ENCODE measurements around the gene SCAI. TPM values are rescaled to one million over a fixed set of nuclear protein-coding genes. Genes with fewer than 3 reads are reported as not detected.
A peak's percentile ranks its signal among the peaks of the same experiment; 100 is the strongest.
"Not testable (repeated sequence)": the region's sequence is repeated elsewhere in the genome, so short reads cannot be mapped to it uniquely, and the experiment has no call there.

SCAI gene
- polyA plus RNA-seq, 5 donors, result 8.1 to 18.1 (median 16.5) TPM

DNA sequence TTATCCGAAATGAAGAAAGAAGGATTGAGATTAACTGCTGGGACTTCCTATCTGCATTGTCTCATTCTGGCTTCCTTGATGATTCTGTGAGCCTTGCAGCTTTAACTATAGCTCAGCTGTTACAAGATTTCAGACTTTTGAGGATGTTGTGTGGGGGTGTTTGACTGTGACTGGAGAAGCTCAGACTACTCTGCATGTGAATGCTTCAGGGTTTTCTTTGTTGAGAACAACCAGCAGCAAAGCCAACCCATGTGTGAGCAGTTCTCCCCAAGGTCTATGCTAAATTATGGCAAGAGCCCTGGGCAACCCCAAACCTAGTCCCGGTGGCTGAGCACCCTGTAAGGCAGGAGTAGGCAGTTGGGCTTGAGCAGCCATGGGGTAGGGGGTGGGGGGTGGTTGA is 8.4 kb upstream of the SCAI start:
- no peak for DNase-seq

DNA sequence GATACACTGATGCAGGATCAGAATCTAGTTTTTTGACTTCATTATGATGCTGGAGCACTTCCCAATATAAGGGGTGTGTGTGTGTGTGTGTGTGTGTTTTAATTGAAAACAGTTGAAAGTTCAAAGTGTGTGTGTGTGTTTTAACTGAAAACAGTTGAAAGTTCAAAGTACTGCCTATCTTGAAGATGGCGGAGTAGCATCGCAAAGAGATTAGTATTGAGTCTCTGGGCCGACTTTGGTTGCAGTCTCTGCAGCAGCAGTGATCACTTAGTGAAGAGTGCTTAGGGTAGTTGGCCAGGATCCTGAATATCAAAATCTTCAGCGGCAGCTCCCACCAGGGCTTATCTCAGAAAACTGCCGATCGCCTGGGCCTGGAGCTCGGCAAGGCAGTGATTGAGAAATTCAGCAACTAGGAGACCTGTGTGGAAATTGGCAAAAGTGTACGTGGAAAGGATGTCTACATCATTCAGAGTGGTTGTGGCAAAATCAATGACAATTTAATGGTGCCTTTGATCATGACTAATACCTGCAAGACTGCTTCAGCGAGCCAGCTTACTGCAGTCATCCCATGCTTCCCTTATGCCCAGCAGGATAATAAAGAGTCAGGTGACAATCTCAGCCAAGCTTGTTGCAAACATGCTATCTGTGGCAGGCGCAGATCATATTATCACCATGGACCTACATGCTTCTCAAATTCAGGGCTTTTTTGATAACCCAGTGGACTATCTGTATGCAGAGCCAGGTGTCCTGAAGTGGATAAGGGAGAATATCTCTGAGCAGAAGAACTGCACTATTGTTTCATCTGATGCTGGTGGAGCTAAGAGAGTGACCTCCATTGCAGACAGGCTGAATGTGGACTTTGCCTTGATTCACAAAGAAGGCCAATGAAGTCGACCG is 7.3 kb upstream of the SCAI start:
- no peak for DNase-seq

DNA sequence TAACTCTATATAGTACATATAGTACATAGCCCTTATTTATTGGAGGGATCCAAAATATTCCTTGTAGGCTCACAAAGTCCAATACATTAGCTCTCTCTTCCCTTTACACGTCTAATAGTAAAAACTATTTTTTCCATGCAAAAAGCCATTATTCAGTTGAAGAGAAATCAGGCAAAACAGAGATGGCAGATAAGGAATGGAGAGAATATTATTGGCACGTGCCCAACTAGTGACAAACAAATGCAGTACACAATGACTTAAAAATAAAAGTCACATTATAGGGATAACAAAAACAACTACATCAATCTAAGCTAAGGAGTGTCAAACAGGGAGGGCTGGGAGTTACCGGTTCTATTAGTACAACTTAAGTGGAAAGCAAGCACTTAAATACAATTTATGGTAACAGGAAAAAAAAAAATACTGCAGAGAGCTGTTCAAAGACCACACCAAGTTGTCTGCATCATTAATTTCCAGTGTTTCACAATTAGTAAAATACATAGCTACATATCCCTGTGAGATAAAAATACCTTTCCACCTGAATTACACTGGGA is 4.1 kb upstream of the SCAI start:
- no peak for DNase-seq

DNA sequence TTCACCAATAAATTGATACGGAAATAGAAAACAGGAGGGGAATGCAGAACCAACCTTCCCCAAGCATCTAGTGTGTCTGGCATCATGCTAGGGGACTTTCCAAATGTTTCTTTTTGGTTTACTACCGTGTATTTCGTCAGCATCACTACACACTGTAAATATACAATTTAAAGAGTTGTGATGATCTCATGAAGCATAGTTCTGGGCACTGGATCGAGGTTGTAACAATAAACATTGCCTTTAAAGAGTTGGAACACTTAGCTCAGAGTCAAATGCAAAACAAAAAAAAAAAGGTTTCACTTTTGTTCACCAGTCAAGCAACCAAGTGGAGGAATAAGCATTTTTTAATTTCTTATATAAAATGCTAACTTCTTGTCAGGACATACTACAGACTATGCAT is 2.9 kb upstream of the SCAI start:
- no peak for DNase-seq

DNA sequence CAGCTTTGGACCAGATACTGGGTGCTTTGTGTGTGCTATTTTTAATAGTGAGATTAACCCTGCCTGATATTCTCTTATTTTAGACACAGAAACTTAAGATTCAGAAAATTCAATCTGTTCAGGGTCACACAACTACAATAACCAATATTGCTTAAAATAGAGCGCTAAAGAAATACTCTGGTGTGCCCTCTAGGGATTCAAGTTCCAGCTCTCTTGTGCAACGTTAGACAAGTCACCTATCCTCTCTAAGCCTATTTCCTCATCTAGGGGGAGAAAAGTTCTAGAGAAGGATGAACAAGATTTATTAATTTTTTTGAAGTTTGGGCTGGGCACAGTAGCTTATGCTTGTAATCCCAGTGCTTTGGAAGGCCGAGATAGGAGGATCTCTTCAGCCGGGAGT is 2.1 kb upstream of the SCAI start:
- no peak for DNase-seq

DNA sequence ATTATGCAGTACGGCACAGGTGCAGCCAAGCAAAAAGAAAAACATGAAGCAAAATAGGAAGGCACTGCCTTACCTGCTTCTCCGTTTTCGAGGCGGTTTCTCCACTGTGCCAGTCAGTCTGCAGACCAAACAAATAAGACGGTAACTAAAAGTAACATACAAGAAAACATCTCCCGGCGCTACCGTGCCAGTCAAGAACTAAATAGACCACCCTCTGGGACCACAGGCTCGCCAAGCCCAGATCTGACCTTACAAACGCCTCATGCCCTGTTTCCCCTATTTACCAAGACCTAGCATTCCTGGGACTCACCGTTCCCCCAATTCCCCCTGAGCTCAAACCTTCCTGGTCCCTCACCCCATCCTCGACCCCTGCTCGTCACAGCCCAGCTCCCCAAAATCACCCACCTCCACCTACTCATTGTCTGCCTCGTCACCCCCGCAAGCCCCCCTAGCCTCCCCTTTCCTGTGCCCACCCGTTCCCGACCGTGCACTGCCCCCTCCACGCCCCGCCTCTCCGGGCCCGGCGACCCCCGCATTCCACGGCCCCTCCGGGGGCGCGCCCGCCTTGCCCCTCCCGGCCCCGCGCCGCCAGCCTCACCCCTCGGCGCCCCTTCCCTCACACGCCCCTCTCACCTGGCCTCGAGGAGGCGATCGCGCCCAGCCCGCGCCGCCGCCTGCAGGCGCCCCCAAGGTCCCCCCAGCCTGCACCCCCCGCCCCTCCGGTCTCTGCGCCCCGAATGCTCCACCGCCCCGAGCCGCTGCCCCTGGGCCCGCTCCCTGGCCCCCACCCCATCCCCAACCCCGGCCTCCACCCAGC is 560 bp downstream of the SCAI start:
- DNase-seq, result no peak

DNA sequence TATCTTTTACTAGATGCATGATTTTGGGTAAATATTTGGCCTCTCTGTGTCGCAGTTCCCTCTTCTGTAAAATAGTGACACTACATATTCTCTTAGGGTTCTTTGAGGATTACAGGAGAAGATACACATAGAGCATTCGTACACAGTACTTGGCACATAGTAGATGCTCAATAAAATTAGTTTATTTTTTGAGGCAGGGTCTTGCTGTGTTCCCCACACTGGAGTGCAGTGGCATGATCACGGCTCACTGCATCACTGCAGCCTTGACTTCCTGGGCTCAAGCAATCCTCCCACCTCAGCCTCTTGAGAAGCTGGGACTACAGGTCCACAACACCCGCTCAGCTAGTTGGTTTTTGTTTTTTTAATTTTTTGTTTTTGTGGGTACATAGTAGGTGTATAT is 1.6 kb downstream of the SCAI start:
- no peak for DNase-seq

DNA sequence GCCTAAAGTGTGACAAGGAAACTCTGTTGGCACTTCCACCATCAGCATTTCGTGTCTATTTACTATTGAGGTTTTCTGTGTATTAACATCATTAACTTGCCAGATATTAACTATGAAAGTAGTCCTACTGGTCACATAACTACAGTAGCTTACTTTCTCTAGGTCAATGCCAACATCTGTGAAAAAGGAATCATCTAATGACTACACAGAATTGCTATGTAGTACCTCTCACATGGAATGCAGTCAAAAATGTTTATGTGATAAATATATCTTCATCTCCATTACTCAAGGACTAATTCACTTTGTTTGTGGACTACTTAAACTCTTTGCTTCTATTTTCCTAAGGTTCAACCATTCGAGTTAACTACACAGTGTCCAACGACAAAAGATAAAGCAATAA is 2.1 kb downstream of the SCAI start:
- no peak for DNase-seq

DNA sequence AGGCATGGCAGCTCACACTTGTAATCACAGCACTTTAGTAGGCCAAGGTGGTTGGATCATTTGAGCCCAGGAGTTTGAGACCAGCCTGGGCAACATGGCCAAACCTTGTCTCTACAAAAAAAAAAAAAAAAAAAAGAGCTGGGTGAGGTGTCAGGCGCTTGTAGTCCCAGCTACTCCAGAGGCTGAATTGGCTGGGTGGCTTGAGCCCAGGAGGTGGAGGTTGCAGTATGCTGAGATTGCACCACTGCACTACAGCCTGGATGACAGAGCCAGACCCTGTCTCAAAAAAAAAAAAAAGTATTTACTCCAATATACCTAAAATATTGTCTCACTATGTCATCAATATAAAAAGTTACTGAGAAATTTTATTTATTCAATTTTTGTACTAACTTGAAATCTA is 2.8 kb downstream of the SCAI start:
- no peak for DNase-seq

DNA sequence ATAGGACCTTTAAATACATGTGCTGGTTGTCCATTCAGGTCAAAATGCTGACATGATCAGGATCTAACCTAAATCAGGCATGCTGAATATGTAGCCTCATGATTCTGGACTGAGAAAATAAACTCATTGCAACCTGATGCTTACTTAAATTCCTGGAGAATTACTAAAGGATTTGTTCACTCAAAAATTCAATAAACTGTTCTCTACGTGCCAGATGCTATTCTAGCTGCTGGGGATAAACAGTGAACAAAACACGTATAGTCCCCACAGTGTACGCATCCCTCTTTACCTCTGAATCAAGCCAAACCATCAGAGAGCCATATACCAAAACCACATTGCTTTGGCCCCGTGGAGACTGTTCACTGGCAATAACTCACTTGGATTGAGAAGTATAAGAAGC is 6.1 kb downstream of the SCAI start:
- DNase-seq, result no peak

DNA sequence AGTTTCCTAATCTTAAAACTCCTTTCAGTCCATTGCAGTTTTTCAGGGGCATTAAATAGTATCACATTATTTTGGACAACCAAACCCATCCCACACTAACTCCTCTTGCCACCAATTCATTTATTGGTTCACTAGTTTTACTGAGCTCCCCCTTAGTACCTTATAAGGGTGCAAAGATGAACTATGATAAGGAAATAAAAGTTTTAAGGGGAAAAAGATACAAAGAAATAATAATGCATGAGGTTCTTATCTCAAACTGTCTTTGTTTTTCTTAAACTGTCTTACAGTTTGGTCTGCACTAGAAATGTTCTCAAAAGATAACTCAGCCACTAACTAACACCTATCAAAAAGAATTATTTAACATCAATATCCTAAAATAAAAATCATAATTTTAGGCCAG is 8.4 kb downstream of the SCAI start:
- DNase-seq, result no peak

DNA sequence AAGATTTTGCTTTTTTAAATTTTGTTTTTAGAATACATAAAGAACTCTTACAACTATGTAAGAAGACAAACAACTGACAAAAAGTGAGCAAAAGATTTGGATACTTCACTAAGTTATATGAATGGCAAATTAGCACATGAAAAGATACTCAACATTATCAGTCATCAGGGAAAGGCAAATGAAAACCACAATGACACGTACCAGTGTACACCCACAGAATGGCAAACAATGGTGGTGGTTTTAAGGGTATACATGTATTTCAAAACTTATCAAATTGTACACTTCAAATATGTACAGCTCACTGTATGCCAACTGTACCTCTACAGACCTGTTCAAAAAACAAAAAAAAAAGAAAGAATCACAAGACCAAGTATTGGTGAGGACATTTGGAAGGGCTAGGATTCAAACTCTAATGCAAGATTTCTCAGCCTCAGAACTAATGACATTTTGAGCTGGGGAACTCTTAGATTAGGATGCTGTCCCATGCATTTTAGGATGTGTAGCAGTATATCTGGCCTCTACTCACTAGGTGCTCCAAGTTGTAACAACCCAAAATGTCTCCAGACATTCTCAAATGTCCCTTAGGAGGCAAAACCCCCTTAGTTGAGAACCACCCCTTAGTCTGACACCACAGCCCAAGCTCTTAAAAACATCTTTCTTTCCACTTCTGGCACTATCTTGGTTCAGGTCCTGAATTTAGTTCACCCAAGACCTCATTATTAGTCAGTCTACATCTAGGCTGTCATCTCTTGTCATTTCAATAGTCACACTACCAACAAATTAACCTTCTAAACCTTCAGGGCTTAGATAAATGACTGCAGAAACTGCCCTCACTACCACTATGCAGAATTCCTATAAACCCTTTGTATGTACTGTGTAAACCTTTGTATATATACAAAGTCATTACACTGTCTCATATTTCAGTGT is 9.7 kb downstream of the SCAI start:
- no peak for DNase-seq

DNA sequence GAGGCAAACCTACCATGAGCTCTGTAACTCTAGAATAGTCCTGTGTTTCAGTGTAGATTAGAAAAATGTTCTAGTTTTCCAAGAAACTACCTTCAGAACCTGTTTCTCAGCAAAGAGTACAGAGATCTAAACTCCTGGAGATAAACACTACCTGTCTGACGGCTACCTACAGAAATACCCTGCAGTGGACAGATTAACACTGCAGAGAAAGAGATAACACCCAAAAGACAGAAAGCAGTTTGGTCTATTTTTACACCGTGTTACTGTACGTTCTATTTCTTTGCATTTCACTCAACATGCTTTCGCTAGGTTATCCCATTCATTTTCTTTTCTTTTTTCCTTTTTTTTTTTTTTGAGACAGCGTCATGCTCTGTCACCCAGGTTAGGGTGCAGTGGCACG is 11.6 kb downstream of the SCAI start:
- DNase-seq, result no peak

DNA sequence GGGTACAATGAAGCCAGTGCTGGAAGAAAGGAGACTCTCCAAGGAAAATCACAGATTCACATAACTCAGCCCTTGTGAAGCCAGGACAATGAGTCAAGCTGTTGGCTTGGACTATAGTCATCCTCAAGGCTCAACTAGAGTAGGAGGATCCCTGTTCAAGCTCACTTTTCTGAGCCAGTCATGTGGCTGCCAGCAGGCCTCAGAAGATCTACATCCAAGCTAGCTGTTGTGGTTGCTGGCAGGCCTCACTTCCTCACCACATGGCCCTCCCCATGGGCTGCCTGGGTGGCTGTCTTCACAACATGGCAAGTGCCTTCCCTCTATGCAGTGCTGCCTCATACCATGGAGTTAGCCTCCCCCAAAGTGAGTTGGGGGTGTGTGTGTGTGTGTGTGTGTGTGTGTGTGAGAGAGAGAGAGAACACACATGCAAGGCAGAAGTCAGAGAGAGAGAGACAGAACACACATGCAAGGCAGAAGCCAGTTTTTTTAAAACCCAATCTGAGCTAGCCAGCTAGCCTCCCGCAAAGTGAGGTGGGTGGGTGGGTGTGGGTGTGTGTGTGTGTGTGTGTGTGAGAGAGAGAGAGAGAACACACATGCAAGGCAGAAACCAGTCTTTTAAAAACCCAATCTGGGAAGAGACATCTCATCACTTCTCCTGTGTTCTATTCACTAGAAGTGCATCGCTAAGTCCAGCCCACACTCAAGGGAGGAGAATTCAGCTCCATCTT is 17.1 kb downstream of the SCAI start:
- peak; percentile 32 for DNase-seq

DNA sequence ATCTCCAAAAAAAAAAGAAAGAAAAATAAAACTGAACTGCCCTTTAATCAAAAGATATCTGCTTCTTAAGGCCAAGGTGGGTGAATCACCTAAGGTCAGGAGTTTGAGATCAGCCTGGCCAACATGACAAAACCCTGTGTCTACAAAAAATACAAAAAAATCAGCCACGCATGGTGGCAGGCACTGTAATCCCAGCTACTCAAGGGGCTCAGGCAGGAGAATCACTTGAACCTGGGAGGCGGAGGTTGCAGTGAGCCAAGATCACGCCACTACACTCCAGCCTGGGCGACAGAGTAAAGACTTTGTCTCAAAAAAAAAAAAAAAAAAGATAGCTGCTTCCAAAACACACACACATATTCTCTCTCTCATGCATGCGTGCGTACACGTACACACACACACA is 17.8 kb downstream of the SCAI start:
- no peak for DNase-seq

DNA sequence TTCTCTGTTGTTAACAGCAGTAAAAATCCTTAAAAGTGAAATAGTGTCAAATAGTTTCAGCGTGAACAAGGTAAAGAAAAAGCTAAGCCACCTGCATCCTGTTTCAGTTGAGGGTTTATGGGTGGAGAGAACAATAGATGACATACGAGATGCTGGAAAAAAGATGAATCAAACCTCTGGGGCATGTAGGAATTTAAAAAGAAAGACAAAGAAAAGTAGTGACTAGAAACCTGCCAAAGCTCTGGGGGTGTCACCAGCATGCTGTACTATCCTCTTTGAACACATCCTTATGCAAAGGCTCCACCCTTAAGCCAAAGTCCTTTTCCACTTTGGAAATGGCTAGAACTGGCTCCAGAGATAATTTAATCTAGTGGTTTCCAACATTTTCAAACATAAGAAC is 22.2 kb downstream of the SCAI start:
- DNase-seq, result no peak

DNA sequence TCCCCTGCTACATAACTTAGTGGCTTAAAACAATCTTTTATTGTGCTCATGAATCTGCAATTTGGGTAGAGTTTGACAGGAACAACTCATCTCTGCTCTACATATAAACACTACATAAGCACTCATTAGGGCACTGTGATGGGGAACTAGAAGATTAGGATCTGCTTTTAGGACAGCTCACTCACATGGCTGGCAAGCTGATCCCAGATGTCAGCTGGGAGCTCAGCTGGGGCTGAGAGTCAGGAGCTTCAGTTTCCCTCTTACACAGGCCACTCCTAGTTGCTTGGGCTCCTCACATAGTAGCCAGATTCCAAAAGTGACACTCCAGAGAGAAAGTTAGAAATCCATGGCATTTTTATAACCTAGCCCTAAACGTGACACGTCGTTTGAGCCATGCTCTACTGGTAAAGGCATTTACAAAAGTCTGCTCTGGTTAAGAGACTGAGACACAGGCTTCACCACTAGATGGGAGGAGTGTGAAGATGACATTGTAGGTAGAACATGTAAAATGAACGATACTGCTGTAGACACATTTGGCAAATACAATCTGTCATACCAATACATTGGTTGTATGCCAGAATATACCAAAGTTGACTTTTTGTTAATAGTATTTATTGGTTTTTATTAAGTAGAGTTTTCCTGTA is 23.6 kb downstream of the SCAI start:
- DNase-seq, result no peak

DNA sequence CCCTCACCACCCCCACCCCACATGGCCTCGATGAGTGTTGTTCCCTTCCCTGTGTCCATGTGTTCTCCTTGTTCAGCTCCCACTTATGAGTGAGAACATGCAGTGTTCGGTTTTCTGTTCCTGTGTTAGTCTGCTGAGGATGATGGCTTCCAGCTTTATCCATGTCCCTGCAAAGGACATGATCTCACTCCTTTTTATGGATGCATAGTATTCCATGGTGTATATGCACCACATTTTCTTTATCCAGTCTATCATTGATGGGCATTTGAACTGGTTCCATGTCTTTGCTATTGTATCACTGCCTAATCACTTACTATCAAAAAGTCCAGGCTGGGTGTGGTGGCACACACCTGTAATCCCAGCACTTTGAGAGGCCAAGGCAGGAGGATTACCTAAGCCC is 24.6 kb downstream of the SCAI start:
- DNase-seq, result not testable (repeated sequence)

DNA sequence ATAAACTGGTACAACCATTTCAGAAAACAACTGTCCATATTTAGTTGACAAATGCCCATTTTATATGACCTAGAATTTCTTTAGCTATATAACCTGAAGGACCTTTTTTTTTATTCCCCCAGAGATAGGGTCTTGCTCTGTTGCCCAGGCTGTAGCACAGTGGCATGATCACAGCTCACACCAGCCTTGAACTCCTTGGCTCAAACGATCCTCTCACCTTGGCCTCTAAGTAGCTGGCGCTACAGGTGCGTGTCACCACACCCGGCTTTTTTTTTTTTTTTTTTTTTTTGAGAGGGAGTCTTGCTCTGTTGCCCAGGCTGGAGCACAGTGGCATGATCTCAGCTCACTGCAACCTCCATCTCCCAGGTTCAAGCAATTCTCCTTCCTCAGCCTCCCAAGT is 28.8 kb downstream of the SCAI start:
- not testable (repeated sequence) for DNase-seq

DNA sequence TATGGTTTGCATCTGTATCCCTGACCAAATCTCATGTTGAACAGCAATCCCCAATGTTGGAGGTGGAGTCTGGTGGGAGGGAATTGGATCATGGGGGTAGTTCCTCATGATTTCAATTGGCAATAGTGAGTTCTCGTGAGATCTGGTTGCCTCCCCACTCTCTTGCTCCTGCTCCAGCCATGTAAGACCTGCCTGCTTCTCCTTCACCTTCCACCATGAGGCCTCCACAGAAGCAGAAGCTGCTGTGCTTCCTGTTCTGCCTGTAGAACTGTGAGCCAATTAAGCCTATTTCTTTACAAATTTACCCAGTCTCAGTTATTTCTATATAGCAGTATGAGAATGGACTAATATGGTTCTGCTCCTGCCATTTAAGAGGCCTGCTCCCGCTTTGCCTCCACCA is 32.9 kb downstream of the SCAI start:
- no peak for DNase-seq

DNA sequence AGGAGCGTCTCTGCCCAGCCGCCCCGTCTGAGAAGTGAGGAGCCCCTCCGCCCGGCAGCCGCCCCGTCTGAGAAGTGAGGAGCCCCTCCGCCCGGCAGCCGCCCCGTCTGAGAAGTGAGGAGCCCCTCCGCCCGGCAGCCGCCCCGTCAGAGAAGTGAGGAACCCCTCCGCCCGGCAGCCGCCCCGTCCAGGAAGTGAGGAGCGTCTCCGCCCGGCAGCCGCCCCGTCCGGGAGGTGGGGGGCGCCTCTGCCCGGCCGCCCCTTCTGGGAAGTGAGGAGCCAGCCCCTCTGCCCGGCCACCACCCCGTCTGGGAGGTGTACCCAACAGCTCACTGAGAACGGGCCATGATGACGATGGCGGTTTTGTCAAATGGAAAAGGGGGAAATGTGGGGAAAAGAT is 34.8 kb downstream of the SCAI start:
- DNase-seq, result not testable (repeated sequence)
